Measurements from ENCODE around the gene SPON2. TPM values are rescaled to one million over a fixed set of nuclear protein-coding genes. Genes with fewer than 3 reads are reported as not detected.

Gene SPON2
- total RNA-seq, 1 experiment from 2014 or later = 3.1 TPM

DNA sequence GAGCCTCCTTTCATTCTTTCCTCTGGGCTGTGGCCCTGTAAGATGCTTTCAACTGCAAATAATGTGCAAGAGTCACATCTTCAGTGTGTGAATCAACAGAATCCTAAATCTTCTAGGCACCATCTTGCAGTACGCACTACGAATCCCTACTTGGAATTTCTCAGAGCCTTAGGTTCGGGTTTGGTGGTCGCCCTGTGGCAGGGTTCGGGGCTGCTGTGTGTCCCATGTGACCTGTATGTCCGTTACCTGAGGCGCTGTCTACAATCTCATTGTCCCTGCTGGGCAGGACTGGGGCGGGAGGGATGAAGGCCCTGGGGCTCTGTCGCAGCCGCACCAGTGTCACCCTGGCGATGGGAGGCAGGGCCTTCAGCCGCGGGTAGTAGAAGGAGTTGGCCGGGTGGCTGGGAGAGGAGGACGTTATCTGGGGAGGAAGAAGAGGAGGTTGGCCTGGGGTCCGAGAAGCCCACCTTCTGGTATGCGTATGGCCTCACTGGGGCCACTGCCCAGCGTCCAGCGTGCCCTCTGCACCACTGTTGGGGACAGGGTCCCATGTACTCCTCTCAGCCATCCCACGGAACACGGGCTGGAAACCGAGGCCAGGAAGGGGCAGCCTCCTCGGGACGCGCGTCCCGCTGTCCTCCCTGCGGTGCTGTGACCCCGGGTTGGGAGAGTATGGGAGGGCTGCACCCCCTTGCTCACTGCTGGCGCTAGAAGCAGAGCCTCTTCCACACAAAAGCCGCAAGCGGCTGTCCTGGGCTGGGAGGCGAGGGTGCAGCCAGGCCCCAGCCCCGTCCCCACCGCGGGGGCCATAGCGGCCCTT lies 2.0 kb downstream of the SPON2 start:
- Mint-ChIP-seq H3K4me1 (ENCODE audit: low read depth, unreplicated experiment) (no peaks in the 10 kb centered on the region), H3K27me3 (ENCODE audit: insufficient read depth, unreplicated experiment) (no peaks in the 10 kb centered on the region), H3K9me3 (ENCODE audit: unreplicated experiment) (no peaks in the 10 kb centered on the region), H3K36me3 (ENCODE audit: insufficient read depth, unreplicated experiment) (peaks cover 4% of the 10 kb centered on the region), H3K27ac (ENCODE audit: unreplicated experiment) (no peak overlapping the region), H3K4me3 (ENCODE audit: unreplicated experiment) (no peak overlapping the region)
- Histone ChIP-seq H3K9me3 (no peaks in the 10 kb centered on the region), H3K36me3 (ENCODE audit: control insufficient read depth, insufficient read depth, low read length) (no peaks in the 10 kb centered on the region), H3K4me1 (peaks cover 16% of the 10 kb centered on the region), H3K4me3 (ENCODE audit: low read depth, low read length) (no peak overlapping the region), H3K27me3 (replicated peaks; ENCODE audit: control insufficient read depth, insufficient read depth, low read length) (no peaks in the 10 kb centered on the region)
- POLR2A ChIA-PET = no interaction called here
- no TSS peak for BruUV-seq (replicated peaks)
- no peak for TF ChIP-seq CTCF (IDR thresholded peaks at IDR 0.05; ENCODE audit: insufficient read depth in 1 of 2, low read depth in 1 of 2, low read length in 1 of 2, severe bottlenecking in 1 of 2, unreplicated experiment in 1 of 2)
- intact Hi-C loops (cut with micrococcal nuclease; ENCODE audit: unreplicated experiment) = no loop called here
- peak in 1 of 2 experiments; percentile 19 for DNase-seq
- CTCF ChIA-PET = no interaction called here

DNA sequence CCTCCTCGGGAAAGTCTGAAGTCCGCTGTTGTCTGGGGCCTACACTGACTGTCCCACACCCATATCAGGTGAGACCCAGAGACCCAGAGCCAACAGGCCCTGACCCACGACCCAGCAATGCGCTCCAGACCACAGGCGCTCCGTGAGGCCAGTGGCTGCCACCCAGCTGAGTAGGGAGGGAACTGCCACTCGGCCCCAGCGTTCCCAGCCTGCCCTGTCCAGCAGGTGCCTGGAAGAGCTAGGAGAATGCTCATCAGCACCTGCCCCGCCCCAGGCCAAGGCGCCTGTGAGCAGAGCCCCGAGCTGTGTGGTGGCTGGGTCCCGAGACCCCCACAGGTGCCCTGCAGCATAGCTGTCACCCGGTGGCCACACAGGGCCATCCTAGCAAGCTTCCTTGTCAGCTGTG lies 2.7 kb downstream of the SPON2 start:
- POLR2A ChIA-PET = no interaction called here
- peaks cover 2% of the 10 kb centered on the region for H3K27me3 Mint-ChIP-seq (ENCODE audit: insufficient read depth, unreplicated experiment)
- no peak overlapping the region for H3K4me3 Mint-ChIP-seq (ENCODE audit: unreplicated experiment)
- H3K4me1 Mint-ChIP-seq (ENCODE audit: low read depth, unreplicated experiment) = no peaks in the 10 kb centered on the region
- H3K9me3 Mint-ChIP-seq (ENCODE audit: unreplicated experiment) = no peaks in the 10 kb centered on the region
- peaks cover 16% of the 10 kb centered on the region for H3K4me1 ChIP-seq
- H3K36me3 Mint-ChIP-seq (ENCODE audit: insufficient read depth, unreplicated experiment) = peaks cover 4% of the 10 kb centered on the region
- no peak for TF ChIP-seq CTCF (IDR thresholded peaks at IDR 0.05; ENCODE audit: insufficient read depth in 1 of 2, low read depth in 1 of 2, low read length in 1 of 2, severe bottlenecking in 1 of 2, unreplicated experiment in 1 of 2)
- no peak overlapping the region for H3K4me3 ChIP-seq (ENCODE audit: low read depth, low read length)
- BruUV-seq (replicated peaks) = no TSS peak
- DNase-seq = peak in 1 of 2 experiments; percentile 32
- H3K27me3 ChIP-seq (replicated peaks; ENCODE audit: control insufficient read depth, insufficient read depth, low read length) = no peaks in the 10 kb centered on the region
- no peaks in the 10 kb centered on the region for H3K9me3 ChIP-seq
- no peak overlapping the region for H3K27ac Mint-ChIP-seq (ENCODE audit: unreplicated experiment)
- H3K36me3 ChIP-seq (ENCODE audit: control insufficient read depth, insufficient read depth, low read length) = no peaks in the 10 kb centered on the region
- intact Hi-C loops (cut with micrococcal nuclease; ENCODE audit: unreplicated experiment) = loop anchor here (5.0 kb wide), 1 partner anchor 38 kb away; no protein-coding TSS in a partner anchor
- CTCF ChIA-PET = interaction anchor here (0.6 kb wide), 1 partner anchor 13 kb away, joined by 3 read pairs; no protein-coding TSS in a partner anchor

DNA sequence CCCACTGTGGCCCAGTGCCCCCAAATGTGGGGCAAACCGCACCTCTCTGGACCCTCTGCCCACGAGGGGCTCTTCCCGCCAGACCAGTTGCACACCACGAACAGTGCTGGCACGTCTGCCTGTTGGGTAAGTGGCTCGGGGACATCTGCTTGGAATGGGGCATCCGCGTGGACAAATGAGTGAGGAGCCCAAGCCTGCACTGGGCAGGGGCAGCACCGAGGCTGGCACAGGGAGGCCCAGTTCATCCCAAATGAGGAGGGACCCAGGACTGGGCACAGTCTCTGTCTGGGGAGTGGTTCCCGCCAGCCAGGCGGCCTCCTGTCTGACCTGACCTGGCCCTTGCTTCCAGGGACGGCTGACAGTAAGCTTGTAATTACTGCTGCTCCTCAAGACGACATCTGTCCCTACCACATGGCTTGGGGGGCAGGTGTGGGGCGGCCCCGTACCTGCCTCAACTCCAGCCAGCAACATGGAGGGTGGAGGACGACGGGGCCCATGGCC lies 3.2 kb downstream of the SPON2 start:
- H3K4me1 ChIP-seq = peaks cover 16% of the 10 kb centered on the region
- no peak for DNase-seq
- no peaks in the 10 kb centered on the region for H3K9me3 ChIP-seq
- intact Hi-C loops (cut with micrococcal nuclease; ENCODE audit: unreplicated experiment) = loop anchor here (5.0 kb wide), 1 partner anchor 38 kb away; no protein-coding TSS in a partner anchor
- no peaks in the 10 kb centered on the region for H3K27me3 ChIP-seq (replicated peaks; ENCODE audit: control insufficient read depth, insufficient read depth, low read length)
- no peaks in the 10 kb centered on the region for H3K9me3 Mint-ChIP-seq (ENCODE audit: unreplicated experiment)
- peaks cover 2% of the 10 kb centered on the region for H3K27me3 Mint-ChIP-seq (ENCODE audit: insufficient read depth, unreplicated experiment)
- ChIA-PET POLR2A (no interaction called here), CTCF (interaction anchor here (0.6 kb wide), 1 partner anchor 13 kb away, joined by 3 read pairs; no protein-coding TSS in a partner anchor)
- H3K27ac Mint-ChIP-seq (ENCODE audit: unreplicated experiment) = peak overlapping the region; percentile 74
- no peaks in the 10 kb centered on the region for H3K36me3 ChIP-seq (ENCODE audit: control insufficient read depth, insufficient read depth, low read length)
- peak overlapping the region; percentile 39 for H3K4me3 Mint-ChIP-seq (ENCODE audit: unreplicated experiment)
- H3K36me3 Mint-ChIP-seq (ENCODE audit: insufficient read depth, unreplicated experiment) = peaks cover 4% of the 10 kb centered on the region
- H3K4me1 Mint-ChIP-seq (ENCODE audit: low read depth, unreplicated experiment) = no peaks in the 10 kb centered on the region
- H3K4me3 ChIP-seq (ENCODE audit: low read depth, low read length) = no peak overlapping the region
- no TSS peak for BruUV-seq (replicated peaks)
- TF ChIP-seq CTCF (IDR thresholded peaks at IDR 0.05; ENCODE audit: insufficient read depth in 1 of 2, low read depth in 1 of 2, low read length in 1 of 2, severe bottlenecking in 1 of 2, unreplicated experiment in 1 of 2) = no peak
